CD4-positive, alpha-beta T cell treated with Interleukin-21 for 1 hour (primary cell): ENCODE results near the gene OR9A2.
"Not testable (repeated sequence)": the region's sequence is repeated elsewhere in the genome, so short reads cannot be mapped to it uniquely, and the experiment has no call there.

Experiments
- DNase-seq: peaks from one replicate; pipeline ENCODE4 v3.0.0-alpha.2; 2020

OR9A2 gene

GRCh38 chr7:143016996-143017395 lies 9.9 kb downstream of the OR9A2 start:
- DNase-seq, result no peak

GRCh38 chr7:143015926-143016490 lies 10.9 kb downstream of the OR9A2 start:
- no peak for DNase-seq

- DNase-seq, result no peak
These were observed 11.8 kb downstream of the OR9A2 start for GRCh38 chr7:143015084-143015483.

- no peak for DNase-seq
These were observed 13.0 kb downstream of the OR9A2 start for GRCh38 chr7:143013893-143014292.

- no peak for DNase-seq
These were observed 13.5 kb downstream of the OR9A2 start for GRCh38 chr7:143013473-143013872.

- no peak for DNase-seq
These were observed 14.5 kb downstream of the OR9A2 start for GRCh38 chr7:143012409-143012808.

GRCh38 chr7:143012001-143012400 lies 14.9 kb downstream of the OR9A2 start:
- no peak for DNase-seq

GRCh38 chr7:143008007-143008901 lies 18.7 kb downstream of the OR9A2 start:
- peak; percentile 82 for DNase-seq

GRCh38 chr7:143005632-143006260 lies 21.2 kb downstream of the OR9A2 start:
- DNase-seq, result no peak

GRCh38 chr7:143003393-143004051 lies 23.4 kb downstream of the OR9A2 start:
- DNase-seq, result peak; percentile 76

GRCh38 chr7:143002898-143003297 lies 24.0 kb downstream of the OR9A2 start:
- DNase-seq, result no peak

- peak; percentile 16 for DNase-seq
These were observed 24.8 kb downstream of the OR9A2 start for GRCh38 chr7:143002106-143002505.

- DNase-seq, result no peak
These were observed 26.3 kb downstream of the OR9A2 start for GRCh38 chr7:143000648-143001047.

- no peak for DNase-seq
These were observed 27.1 kb downstream of the OR9A2 start for GRCh38 chr7:142999793-143000192.

- DNase-seq, result no peak
These were observed 28.0 kb downstream of the OR9A2 start for GRCh38 chr7:142998966-142999365.

GRCh38 chr7:142997456-142997989 lies 29.4 kb downstream of the OR9A2 start:
- DNase-seq, result no peak

- DNase-seq, result no peak
These were observed 34.5 kb downstream of the OR9A2 start for GRCh38 chr7:142992427-142992826.

- no peak for DNase-seq
These were observed 42.6 kb downstream of the OR9A2 start for GRCh38 chr7:142984297-142984696.

GRCh38 chr7:142983825-142984224 lies 43.1 kb downstream of the OR9A2 start:
- no peak for DNase-seq

- DNase-seq, result not testable (repeated sequence)
These were observed 48.5 kb downstream of the OR9A2 start for GRCh38 chr7:142978402-142978801.
